ENCODE results near the gene ARMCX1.

DNA sequence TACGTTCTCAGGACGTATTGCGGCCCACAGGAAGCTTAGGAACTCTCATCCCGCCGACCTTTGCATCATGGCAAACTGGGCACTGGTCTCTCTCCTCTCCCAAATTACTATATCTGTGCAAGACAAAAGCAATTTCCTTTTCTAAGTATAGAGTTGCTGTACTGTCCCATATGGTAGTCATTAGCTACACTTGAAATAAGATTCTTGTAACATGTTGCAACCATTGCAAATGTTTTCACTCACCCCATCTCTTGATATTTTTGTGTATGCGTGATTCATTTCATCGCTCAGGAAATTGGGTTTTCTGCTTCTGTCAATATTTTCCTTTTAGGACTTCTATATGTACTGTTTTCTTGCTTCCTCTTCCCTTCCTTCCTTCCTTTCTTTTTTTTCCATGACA, 51.7 kb downstream of the ARMCX1 start:
- TF ChIP-seq CTCF (IDR thresholded peaks at IDR 0.05), result no peak
- TF ChIP-seq ZFX (IDR thresholded peaks at IDR 0.05; ENCODE audit: borderline replicate concordance), result no peak
